Lower leg skin (tissue), 3 donors: ENCODE data around the gene FBXO15.

Experiments
- POLR2A ChIP-seq, 2 donors: fragments of 450-650 bp; IDR thresholded peaks; one replicate each; pipeline ENCODE4 v1.6.1; 2016 to 2017; ENCODE audit warnings: antibody characterized with exemption in 2 of 2, mild to moderate bottlenecking in 1 of 2, moderate library complexity in 1 of 2
- TF ChIP-seq, protein P1 (sequence below), 3 donors: fragments of 450-650 bp; IDR thresholded peaks; one replicate each; pipeline ENCODE4 v1.5.1; 2016; ENCODE audit warnings: antibody characterized with exemption in 3 of 3, mild to moderate bottlenecking in 3 of 3, moderate library complexity in 2 of 3

DNA sequence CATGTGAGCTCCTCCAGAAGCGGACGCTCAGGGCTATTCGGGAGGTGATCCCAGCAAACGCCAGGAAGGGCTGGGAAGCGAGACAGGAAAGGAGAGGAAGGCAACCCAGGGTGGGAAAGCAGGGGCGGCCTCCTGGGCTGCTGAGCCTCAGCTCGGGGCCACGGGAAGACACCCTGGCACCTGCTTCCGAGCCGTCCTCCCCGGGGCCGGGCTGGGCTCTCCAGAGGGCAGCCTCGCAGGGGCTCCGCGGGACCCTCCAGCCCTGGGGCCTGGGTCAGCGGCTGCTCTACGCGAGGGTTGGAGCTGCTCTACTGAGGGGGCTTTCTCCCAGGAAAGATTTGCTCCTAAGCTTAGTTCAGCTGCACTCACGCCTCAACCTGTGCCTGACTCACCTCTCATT is 34.7 kb upstream of the FBXO15 start:
- no peak for TF ChIP-seq POLR2A (IDR thresholded peaks at IDR 0.05)
- TF ChIP-seq, protein P1, sequence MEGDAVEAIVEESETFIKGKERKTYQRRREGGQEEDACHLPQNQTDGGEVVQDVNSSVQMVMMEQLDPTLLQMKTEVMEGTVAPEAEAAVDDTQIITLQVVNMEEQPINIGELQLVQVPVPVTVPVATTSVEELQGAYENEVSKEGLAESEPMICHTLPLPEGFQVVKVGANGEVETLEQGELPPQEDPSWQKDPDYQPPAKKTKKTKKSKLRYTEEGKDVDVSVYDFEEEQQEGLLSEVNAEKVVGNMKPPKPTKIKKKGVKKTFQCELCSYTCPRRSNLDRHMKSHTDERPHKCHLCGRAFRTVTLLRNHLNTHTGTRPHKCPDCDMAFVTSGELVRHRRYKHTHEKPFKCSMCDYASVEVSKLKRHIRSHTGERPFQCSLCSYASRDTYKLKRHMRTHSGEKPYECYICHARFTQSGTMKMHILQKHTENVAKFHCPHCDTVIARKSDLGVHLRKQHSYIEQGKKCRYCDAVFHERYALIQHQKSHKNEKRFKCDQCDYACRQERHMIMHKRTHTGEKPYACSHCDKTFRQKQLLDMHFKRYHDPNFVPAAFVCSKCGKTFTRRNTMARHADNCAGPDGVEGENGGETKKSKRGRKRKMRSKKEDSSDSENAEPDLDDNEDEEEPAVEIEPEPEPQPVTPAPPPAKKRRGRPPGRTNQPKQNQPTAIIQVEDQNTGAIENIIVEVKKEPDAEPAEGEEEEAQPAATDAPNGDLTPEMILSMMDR (IDR thresholded peaks at IDR 0.05): no peak
